Measurements from ENCODE around the gene UBTD1.

Gene UBTD1

GRCh38 chr10:97553575-97554031 lies 54.9 kb downstream of the UBTD1 start:
- peak; percentile 83 for TF ChIP-seq CTCF (IDR thresholded peaks at IDR 0.05)

DNA sequence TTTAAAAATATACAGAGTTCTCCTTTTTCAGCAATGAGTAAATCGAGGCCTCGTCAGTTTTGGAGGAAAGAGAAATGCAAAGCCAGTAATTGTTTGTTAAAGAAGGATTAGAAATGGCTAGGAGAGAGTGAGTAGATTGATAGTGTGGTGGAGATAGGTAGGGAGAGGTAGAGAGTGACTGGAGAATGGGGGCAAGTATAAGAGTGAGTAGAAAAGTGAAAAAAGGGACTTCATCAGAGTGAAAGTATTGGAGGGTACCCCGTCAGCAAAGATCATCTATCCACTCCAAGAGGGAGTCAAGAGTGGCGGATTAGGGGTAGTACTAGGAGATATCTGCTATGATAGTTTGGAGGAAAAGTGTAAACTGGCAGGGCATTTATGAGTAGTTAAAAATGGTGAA lies 64.6 kb downstream of the UBTD1 start:
- no peak for TF ChIP-seq CTCF (IDR thresholded peaks at IDR 0.05)

- TF ChIP-seq CTCF (IDR thresholded peaks at IDR 0.05) = no peak
Measured at GRCh38 chr10:97564776-97565175, 66.1 kb downstream of the UBTD1 start.

- no peak for TF ChIP-seq CTCF (IDR thresholded peaks at IDR 0.05)
Measured at GRCh38 chr10:97566336-97566996, 67.7 kb downstream of the UBTD1 start.

GRCh38 chr10:97567891-97568290 lies 69.2 kb downstream of the UBTD1 start:
- no peak for TF ChIP-seq CTCF (IDR thresholded peaks at IDR 0.05)

GRCh38 chr10:97570146-97570788 lies 71.5 kb downstream of the UBTD1 start:
- no peak for TF ChIP-seq CTCF (IDR thresholded peaks at IDR 0.05)

DNA sequence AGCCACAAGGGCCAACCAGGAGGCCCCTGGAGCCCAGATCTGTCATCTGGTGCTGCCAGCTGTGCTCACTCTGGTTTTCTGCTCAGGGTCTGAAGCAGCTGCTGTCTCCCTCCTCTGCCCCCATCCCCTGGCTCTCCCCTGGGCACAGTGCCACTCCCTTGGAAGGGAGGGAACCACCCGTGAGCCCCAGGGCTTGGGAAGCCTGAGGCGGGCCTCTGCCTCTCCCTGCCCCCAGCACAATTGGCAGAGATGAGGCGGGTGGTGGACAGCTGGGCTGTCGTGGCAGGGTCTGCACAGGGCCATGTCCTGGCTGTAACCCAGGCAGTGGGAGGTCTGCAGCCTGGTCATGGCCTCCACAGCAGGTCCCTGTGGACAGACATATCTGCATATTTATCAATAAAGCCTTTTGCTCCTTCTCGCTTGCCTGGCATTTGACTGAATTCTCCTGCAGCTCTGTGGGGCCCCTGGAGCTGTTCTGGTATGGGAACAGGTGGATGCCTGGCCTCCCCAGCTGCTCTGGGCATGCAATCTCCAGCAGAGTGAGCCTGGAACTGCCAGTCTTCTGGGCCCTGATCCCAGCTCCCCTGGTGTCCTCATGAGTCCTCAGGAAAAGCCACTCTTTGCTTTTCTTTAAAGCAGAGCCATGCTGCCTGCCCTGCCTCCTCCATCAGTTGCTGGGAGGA lies 72.2 kb downstream of the UBTD1 start:
- TF ChIP-seq CTCF (IDR thresholded peaks at IDR 0.05) = no peak

Data from LNCAP (cell line).